Smooth muscle cell of the brain vasculature (primary cell): ENCODE measurements around the gene CACNA2D1.
A peak's percentile ranks its signal among the peaks of the same experiment; 100 is the strongest.

Experiments used
- DNase-seq: peaks from one replicate; pipeline ENCODE4 v3.0.0-alpha.2; 2012; ENCODE audit warnings: low read depth, low spot score

Gene CACNA2D1

GRCh38 chr7:82286096-82286797, 157.3 kb downstream of the CACNA2D1 start:
- DNase-seq, result no peak

- no peak for DNase-seq
These were observed 158.5 kb downstream of the CACNA2D1 start for GRCh38 chr7:82284936-82285519.

GRCh38 chr7:82275342-82275741, 168.2 kb downstream of the CACNA2D1 start:
- no peak for DNase-seq

GRCh38 chr7:82274681-82275080, 168.9 kb downstream of the CACNA2D1 start:
- DNase-seq, result no peak

GRCh38 chr7:82273886-82274285, 169.7 kb downstream of the CACNA2D1 start:
- DNase-seq, result no peak

- no peak for DNase-seq
These were observed 172.7 kb downstream of the CACNA2D1 start for GRCh38 chr7:82270870-82271269.

- DNase-seq, result no peak
These were observed 174.9 kb downstream of the CACNA2D1 start for GRCh38 chr7:82268632-82269031.

GRCh38 chr7:82266081-82266480, 177.5 kb downstream of the CACNA2D1 start:
- no peak for DNase-seq

- DNase-seq, result no peak
These were observed 178.7 kb downstream of the CACNA2D1 start for GRCh38 chr7:82264783-82265305.

- no peak for DNase-seq
These were observed 179.4 kb downstream of the CACNA2D1 start for GRCh38 chr7:82263920-82264782.

- no peak for DNase-seq
These were observed 185.4 kb downstream of the CACNA2D1 start for GRCh38 chr7:82258181-82258580.

GRCh38 chr7:82257118-82257695, 186.4 kb downstream of the CACNA2D1 start:
- no peak for DNase-seq

- DNase-seq, result no peak
These were observed 187.9 kb downstream of the CACNA2D1 start for GRCh38 chr7:82255706-82256105.

- no peak for DNase-seq
These were observed 193.0 kb downstream of the CACNA2D1 start for GRCh38 chr7:82250598-82250997.

- DNase-seq, result no peak
These were observed 193.6 kb downstream of the CACNA2D1 start for GRCh38 chr7:82249979-82250378.

GRCh38 chr7:82247814-82248433, 195.7 kb downstream of the CACNA2D1 start:
- DNase-seq, result no peak

GRCh38 chr7:82244947-82245517, 198.5 kb downstream of the CACNA2D1 start:
- DNase-seq, result no peak

GRCh38 chr7:82241356-82241755, 202.2 kb downstream of the CACNA2D1 start:
- no peak for DNase-seq

- no peak for DNase-seq
These were observed 207.9 kb downstream of the CACNA2D1 start for GRCh38 chr7:82235713-82236112.

GRCh38 chr7:82234457-82235049, 209.0 kb downstream of the CACNA2D1 start:
- peak; percentile 36 for DNase-seq
